Measurements from ENCODE around the gene LRP1B. TPM values are rescaled to one million over a fixed set of nuclear protein-coding genes. Genes with fewer than 3 reads are reported as not detected.
A peak's percentile ranks its signal among the peaks of the same experiment; 100 is the strongest.

LRP1B gene
- total RNA-seq, 1 experiment from 2014 or later = 0.52 TPM

DNA sequence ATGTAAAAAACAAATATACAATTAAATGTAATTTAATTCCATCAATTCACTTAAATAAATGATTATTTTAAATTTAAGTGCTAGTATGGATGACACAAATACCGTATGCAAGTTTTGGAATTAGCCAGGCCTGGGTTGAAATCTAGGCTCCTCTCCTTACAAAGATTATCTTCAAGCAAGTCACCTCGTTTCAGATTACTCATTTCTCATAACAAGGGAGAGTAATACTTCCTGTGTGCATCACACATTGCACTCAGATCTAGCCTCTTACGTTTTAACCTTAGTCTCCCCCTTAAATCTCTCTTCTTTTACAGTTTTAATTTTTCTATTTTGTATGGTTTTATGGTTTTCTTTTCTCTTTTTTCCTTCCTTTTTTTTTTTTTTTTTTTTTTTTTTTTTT, 1874.7 kb downstream of the LRP1B start:
- H3K36me3 Mint-ChIP-seq = no peaks in the 10 kb centered on the region
- no peak overlapping the region for H3K4me3 Mint-ChIP-seq
- TF ChIP-seq HMGA2 (CRISPR knock-in tag; IDR thresholded peaks at IDR 0.05) = peak; percentile 55
- no peak for TF ChIP-seq NR1H2 (CRISPR knock-in tag; IDR thresholded peaks at IDR 0.05)
- TF ChIP-seq, protein P1, sequence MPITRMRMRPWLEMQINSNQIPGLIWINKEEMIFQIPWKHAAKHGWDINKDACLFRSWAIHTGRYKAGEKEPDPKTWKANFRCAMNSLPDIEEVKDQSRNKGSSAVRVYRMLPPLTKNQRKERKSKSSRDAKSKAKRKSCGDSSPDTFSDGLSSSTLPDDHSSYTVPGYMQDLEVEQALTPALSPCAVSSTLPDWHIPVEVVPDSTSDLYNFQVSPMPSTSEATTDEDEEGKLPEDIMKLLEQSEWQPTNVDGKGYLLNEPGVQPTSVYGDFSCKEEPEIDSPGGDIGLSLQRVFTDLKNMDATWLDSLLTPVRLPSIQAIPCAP (CRISPR knock-in tag; IDR thresholded peaks at IDR 0.05) = no peak
- POLR2A ChIA-PET = interaction anchor here (0.6 kb wide), 1 partner anchor 1965 kb away, joined by 7 read pairs; no protein-coding TSS in a partner anchor
- CTCF ChIA-PET = no interaction called here
- no peak overlapping the region for H3K27ac Mint-ChIP-seq
- no peak for DNase-seq (ENCODE audit: low spot score)
- ATAC-seq = no peak
- no peaks in the 10 kb centered on the region for H3K4me1 Mint-ChIP-seq
- H3K27me3 Mint-ChIP-seq (ENCODE audit: low read depth) = no peaks in the 10 kb centered on the region
- no peaks in the 10 kb centered on the region for H3K9me3 Mint-ChIP-seq

- Mint-ChIP-seq H3K27me3 (ENCODE audit: low read depth) (no peaks in the 10 kb centered on the region), H3K4me1 (peaks cover 4% of the 10 kb centered on the region; the same call in 1 of the 2 replicates), H3K36me3 (no peaks in the 10 kb centered on the region), H3K27ac (no peak overlapping the region), H3K9me3 (no peaks in the 10 kb centered on the region), H3K4me3 (no peak overlapping the region)
- no peak for DNase-seq (ENCODE audit: low spot score)
- no peak for ATAC-seq
- TF ChIP-seq ZNF138 (CRISPR knock-in tag; conservative IDR thresholded peaks at IDR 0.05) (no peak), NR2C2 (CRISPR knock-in tag; IDR thresholded peaks at IDR 0.05) (no peak), TCF7 (CRISPR knock-in tag; IDR thresholded peaks at IDR 0.05; ENCODE audit: low read depth) (no peak), PRRX2 (CRISPR knock-in tag; IDR thresholded peaks at IDR 0.05) (no peak)
- TF ChIP-seq, protein P2, sequence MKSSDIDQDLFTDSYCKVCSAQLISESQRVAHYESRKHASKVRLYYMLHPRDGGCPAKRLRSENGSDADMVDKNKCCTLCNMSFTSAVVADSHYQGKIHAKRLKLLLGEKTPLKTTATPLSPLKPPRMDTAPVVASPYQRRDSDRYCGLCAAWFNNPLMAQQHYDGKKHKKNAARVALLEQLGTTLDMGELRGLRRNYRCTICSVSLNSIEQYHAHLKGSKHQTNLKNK (CRISPR knock-in tag; IDR thresholded peaks at IDR 0.05) = no peak
- TF ChIP-seq, protein P3, sequence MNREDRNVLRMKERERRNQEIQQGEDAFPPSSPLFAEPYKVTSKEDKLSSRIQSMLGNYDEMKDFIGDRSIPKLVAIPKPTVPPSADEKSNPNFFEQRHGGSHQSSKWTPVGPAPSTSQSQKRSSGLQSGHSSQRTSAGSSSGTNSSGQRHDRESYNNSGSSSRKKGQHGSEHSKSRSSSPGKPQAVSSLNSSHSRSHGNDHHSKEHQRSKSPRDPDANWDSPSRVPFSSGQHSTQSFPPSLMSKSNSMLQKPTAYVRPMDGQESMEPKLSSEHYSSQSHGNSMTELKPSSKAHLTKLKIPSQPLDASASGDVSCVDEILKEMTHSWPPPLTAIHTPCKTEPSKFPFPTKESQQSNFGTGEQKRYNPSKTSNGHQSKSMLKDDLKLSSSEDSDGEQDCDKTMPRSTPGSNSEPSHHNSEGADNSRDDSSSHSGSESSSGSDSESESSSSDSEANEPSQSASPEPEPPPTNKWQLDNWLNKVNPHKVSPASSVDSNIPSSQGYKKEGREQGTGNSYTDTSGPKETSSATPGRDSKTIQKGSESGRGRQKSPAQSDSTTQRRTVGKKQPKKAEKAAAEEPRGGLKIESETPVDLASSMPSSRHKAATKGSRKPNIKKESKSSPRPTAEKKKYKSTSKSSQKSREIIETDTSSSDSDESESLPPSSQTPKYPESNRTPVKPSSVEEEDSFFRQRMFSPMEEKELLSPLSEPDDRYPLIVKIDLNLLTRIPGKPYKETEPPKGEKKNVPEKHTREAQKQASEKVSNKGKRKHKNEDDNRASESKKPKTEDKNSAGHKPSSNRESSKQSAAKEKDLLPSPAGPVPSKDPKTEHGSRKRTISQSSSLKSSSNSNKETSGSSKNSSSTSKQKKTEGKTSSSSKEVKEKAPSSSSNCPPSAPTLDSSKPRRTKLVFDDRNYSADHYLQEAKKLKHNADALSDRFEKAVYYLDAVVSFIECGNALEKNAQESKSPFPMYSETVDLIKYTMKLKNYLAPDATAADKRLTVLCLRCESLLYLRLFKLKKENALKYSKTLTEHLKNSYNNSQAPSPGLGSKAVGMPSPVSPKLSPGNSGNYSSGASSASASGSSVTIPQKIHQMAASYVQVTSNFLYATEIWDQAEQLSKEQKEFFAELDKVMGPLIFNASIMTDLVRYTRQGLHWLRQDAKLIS (CRISPR knock-in tag; IDR thresholded peaks at IDR 0.05; ENCODE audit: borderline replicate concordance) = no peak
- TF ChIP-seq, protein P4, sequence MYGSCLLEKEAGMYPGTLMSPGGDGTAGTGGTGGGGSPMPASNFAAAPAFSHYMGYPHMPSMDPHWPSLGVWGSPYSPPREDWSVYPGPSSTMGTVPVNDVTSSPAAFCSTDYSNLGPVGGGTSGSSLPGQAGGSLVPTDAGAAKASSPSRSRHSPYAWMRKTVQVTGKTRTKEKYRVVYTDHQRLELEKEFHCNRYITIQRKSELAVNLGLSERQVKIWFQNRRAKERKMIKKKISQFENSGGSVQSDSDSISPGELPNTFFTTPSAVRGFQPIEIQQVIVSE (CRISPR knock-in tag; IDR thresholded peaks at IDR 0.05; ENCODE audit: borderline replicate concordance) = no peak
- ChIA-PET POLR2A (no interaction called here), CTCF (no interaction called here)
Observed at GRCh38 chr2:140249821-140250220, 1881.0 kb downstream of the LRP1B start.

DNA sequence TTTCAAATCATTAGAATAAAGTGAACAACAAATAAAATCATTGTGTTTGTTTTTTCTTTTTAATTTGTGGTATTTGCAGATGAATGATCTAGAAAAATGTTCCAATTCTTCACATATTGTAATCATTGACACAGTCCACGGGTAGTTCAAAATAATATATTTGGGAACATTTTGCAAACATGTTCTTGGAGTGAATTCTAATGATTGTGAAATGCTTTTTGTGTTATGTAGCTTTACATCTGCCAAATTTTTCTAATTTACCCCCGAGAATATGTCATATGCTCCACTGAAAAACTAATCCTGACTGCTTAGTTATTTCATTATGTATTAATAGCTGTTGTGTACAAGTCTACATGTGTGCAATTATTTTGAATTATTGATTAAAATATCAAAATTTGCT, 1882.2 kb downstream of the LRP1B start:
- TF ChIP-seq OVOL2 (CRISPR knock-in tag; IDR thresholded peaks at IDR 0.05; ENCODE audit: borderline replicate concordance) (no peak), ZNF671 (CRISPR knock-in tag; IDR thresholded peaks at IDR 0.05) (no peak), SMAD3 (CRISPR knock-in tag; IDR thresholded peaks at IDR 0.05; ENCODE audit: borderline replicate concordance) (no peak), ZNF396 (CRISPR knock-in tag; IDR thresholded peaks at IDR 0.05; ENCODE audit: borderline replicate concordance) (no peak), MAX (CRISPR knock-in tag; IDR thresholded peaks at IDR 0.05) (no peak)
- TF ChIP-seq, protein P5, sequence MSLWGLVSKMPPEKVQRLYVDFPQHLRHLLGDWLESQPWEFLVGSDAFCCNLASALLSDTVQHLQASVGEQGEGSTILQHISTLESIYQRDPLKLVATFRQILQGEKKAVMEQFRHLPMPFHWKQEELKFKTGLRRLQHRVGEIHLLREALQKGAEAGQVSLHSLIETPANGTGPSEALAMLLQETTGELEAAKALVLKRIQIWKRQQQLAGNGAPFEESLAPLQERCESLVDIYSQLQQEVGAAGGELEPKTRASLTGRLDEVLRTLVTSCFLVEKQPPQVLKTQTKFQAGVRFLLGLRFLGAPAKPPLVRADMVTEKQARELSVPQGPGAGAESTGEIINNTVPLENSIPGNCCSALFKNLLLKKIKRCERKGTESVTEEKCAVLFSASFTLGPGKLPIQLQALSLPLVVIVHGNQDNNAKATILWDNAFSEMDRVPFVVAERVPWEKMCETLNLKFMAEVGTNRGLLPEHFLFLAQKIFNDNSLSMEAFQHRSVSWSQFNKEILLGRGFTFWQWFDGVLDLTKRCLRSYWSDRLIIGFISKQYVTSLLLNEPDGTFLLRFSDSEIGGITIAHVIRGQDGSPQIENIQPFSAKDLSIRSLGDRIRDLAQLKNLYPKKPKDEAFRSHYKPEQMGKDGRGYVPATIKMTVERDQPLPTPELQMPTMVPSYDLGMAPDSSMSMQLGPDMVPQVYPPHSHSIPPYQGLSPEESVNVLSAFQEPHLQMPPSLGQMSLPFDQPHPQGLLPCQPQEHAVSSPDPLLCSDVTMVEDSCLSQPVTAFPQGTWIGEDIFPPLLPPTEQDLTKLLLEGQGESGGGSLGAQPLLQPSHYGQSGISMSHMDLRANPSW (CRISPR knock-in tag; conservative IDR thresholded peaks at IDR 0.05; ENCODE audit: low read depth) = no peak
- H3K4me1 Mint-ChIP-seq = peaks cover 4% of the 10 kb centered on the region; the same call in 1 of the 2 replicates
- no peak overlapping the region for H3K4me3 Mint-ChIP-seq
- no peak overlapping the region for H3K27ac Mint-ChIP-seq
- no peaks in the 10 kb centered on the region for H3K27me3 Mint-ChIP-seq (ENCODE audit: low read depth)
- ATAC-seq (no peak), DNase-seq (ENCODE audit: low spot score) (no peak)
- CTCF ChIA-PET = no interaction called here
- H3K36me3 Mint-ChIP-seq = no peaks in the 10 kb centered on the region
- H3K9me3 Mint-ChIP-seq = no peaks in the 10 kb centered on the region
- POLR2A ChIA-PET = no interaction called here

All from WTC11 (cell line).